ENCODE results near the gene EGFL7.

The EGFL7 gene

DNA sequence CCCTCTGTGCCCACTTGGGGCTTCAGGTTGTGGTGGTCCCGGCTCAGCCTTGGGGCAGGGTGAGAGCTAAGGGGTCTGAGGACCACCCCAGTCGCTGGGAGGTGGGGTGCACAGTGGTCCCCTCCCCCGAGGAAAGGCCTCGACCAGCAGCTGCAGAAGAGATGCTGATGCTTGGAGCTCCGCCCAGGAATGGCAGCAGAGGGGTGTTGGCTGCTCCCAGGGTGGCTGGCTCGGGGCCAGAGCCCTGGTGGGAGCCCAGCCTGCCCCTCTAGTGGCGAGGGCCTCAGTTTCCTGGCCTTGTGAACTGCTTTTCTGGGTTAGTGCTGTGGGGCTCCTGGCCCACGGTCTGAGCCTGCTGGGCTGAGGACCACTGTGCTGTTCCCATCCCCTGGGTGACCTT lies 50.8 kb downstream of the EGFL7 start:
- CTCF ChIA-PET: interaction anchor here (0.8 to 1.7 kb wide), 3 partner anchors 13 to 316 kb away, joined by 3 to 5 read pairs (median 4); no protein-coding TSS in a partner anchor
- Mint-ChIP-seq H3K9me3 (no peaks in the 10 kb centered on the region), H3K27ac (no peak overlapping the region), H3K4me3 (no peak overlapping the region), H3K36me3 (no peaks in the 10 kb centered on the region), H3K27me3 (peaks cover 75% of the 10 kb centered on the region), H3K4me1 (peaks cover 4% of the 10 kb centered on the region)
- DNase-seq: no peak

DNA sequence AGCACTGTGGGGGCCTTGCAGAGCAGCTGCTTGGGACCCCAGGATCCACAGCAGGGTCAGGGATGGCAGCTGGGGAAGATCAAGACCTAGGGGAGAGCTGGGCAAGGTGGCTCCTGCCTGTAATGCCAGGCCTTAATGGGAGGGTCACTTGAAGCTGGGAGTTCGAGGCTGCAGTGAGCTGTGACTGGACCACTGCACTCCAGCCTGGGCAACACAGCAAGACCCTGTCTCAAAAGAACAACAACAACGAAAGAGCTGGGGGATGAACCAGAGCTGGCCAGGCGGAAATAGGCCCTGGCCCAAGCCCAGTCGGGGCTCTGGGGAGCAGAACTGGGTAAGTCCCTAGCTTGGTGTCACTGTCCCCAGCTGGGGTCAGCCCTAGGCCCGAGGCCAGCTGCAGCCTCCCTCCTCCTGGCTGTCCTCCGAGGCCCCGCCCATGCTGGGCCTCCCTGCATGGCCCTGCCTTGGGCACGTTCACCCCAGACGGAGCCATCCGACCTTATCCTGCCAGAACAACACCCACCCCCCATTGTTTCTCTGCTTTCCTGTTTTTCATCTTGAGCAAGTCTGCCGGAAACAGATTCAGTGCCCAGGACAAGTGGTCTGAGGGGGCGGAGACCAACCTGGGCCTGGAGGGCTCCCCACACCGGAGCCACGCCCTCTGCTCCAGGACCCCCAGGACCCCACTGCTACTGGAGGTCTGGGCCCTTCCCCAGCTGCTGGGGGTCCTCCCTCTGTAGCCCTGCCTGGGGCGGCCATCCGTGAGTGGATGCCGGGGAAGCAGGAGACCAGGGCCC lies 51.6 kb downstream of the EGFL7 start:
- no peak for DNase-seq
- CTCF ChIA-PET: interaction anchor here (1.3 to 1.7 kb wide), 2 partner anchors 12 to 315 kb away, joined by 3 to 5 read pairs; no protein-coding TSS in a partner anchor
- H3K9me3 Mint-ChIP-seq: no peaks in the 10 kb centered on the region
- no peak overlapping the region for H3K4me3 Mint-ChIP-seq
- no peaks in the 10 kb centered on the region for H3K36me3 Mint-ChIP-seq
- peaks cover 68% of the 10 kb centered on the region for H3K27me3 Mint-ChIP-seq
- H3K27ac Mint-ChIP-seq: no peak overlapping the region
- H3K4me1 Mint-ChIP-seq: peaks cover 4% of the 10 kb centered on the region

DNA sequence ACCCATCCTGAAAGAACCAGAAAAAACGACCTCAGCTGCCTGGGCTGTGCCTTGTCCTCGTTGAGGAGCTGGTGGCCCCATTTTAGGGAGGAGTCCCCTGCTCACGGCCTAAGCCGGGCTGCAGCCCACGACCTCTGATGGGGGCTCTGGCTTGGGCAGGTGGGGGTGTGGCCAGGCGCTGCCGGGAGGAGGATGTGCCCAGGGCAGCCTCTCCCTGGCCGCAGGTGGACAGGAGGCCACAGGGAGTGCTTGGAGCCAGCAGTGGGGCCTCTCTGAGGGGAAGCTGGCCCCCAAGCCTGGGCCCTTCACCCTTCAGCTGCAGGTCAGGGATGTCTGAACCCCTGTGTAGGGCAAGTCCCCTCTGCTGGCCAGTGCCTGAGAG lies 52.2 kb downstream of the EGFL7 start:
- no peak for DNase-seq
- Mint-ChIP-seq H3K36me3 (no peaks in the 10 kb centered on the region), H3K9me3 (no peaks in the 10 kb centered on the region), H3K27ac (no peak overlapping the region), H3K4me1 (peaks cover 4% of the 10 kb centered on the region), H3K27me3 (peaks cover 62% of the 10 kb centered on the region), H3K4me3 (no peak overlapping the region)
- CTCF ChIA-PET: interaction anchor here (1.1 to 1.7 kb wide), 2 partner anchors 12 to 15 kb away, joined by 4 to 5 read pairs; no protein-coding TSS in a partner anchor

DNA sequence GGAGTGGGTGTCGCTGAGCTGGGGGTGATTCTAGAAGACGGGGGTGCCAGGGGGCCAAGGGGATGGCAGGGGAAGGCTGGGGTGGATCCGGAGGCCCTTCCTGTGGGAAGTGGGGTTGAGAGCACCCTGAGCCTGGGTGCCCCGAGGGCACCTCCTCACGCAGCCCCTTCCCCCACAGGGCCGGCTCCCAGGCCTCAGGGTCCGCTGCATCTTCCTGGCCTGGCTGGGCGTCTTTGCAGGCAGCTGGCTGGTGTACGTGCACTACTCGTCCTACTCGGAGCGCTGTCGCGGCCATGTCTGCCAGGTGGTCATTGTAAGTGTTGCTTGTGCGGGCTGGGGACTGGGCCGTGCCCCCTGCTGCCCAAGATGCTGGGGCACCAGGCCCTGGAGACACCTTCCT lies 54.7 kb downstream of the EGFL7 start:
- CTCF ChIA-PET: interaction anchor here (3.4 kb wide), 1 partner anchor 11 kb away, joined by 13 read pairs; no protein-coding TSS in a partner anchor
- H3K36me3 Mint-ChIP-seq: peaks cover 3% of the 10 kb centered on the region
- H3K27me3 Mint-ChIP-seq: peaks cover 41% of the 10 kb centered on the region
- no peak overlapping the region for H3K4me3 Mint-ChIP-seq
- H3K27ac Mint-ChIP-seq: no peak overlapping the region
- H3K9me3 Mint-ChIP-seq: no peaks in the 10 kb centered on the region
- no peaks in the 10 kb centered on the region for H3K4me1 Mint-ChIP-seq
- DNase-seq: no peak

DNA sequence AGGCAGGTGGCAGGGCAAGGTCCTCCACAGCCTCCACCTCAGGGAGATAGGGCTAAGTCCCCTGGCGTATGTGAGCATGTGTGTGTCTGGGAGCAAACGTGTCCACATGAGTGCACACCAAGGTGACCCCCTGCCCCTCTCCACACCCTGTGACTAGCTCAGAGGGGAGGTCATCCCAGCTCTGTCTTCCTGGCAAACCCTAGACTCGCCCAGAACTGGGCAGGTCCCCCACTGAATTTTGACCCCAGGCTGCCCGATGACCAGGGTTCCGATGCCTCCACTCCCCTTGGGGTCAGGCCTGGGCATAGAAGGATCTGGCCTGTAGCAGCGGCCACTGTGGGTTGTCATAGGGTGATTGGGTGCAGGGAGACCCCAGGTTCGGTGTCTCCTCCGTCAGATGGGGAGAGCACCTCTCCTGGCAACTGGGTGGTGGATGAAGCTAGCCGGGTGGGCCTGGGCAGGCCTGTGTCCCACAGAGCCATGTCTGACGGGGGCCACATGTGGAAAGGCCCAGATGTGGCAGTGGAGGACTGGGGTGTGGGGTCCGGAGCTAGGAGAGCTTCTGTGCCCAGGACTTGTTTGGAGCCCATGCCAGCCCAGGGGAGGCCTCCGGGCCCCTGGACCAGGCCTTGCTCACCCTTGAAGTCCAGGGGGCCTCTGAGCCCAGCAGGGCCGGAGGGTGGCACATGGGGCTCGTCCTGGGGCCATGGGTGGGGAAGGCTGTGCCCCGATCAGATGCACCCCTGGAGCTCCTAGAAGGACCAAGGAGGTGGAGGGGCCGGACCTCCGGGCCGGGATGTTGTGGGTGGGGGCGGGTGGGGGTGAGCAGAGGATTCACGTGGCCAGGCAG lies 55.9 kb downstream of the EGFL7 start:
- Mint-ChIP-seq H3K4me3 (no peak overlapping the region), H3K4me1 (peaks cover under 1% of the 10 kb centered on the region), H3K9me3 (no peaks in the 10 kb centered on the region), H3K36me3 (peaks cover 4% of the 10 kb centered on the region), H3K27me3 (peaks cover 30% of the 10 kb centered on the region), H3K27ac (no peak overlapping the region)
- DNase-seq: no peak
- CTCF ChIA-PET: interaction anchor here (0.9 to 3.4 kb wide), 2 partner anchors 10 to 231 kb away, joined by 3 to 13 read pairs; no protein-coding TSS in a partner anchor

DNA sequence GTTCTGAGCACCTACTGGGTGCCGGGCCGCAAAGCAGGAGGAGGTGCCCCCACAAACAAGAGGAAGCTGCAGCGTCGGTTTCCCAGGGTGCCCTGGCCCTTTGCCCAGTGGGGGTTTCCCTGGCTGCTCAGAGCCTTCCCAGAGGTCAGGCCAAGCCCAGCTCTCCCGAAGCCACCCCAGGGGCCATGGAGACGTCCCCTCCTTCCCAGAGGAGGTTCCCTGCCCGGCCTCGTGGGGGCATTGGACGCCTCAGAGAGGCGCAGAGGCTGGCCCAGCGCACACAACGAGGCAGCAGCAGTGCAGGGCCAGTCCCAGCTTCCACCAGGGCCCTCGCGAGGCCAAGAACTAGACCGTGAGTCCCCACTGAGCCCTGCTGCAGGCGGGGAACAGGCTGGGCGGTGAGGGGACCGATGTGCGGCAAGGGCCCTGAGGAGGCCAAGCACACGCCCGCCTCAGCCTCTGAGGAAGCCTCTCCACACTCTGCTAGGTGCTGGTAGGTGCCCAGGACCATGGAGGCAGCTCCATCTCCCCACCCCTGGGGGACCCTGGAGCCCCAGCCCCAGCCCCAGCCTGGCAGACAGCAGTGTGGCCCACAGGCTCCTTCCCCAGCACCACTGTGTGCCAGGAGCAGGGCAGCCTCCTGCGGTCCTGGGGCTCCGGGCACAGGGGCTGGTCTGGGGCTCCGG lies 56.6 kb downstream of the EGFL7 start:
- Mint-ChIP-seq H3K36me3 (peaks cover 11% of the 10 kb centered on the region), H3K4me3 (no peak overlapping the region), H3K27ac (no peak overlapping the region), H3K9me3 (no peaks in the 10 kb centered on the region), H3K4me1 (peaks cover 5% of the 10 kb centered on the region), H3K27me3 (peaks cover 23% of the 10 kb centered on the region)
- no peak for DNase-seq
- CTCF ChIA-PET: interaction anchor here (0.9 to 3.4 kb wide), 2 partner anchors 9 to 231 kb away, joined by 3 to 13 read pairs; no protein-coding TSS in a partner anchor

DNA sequence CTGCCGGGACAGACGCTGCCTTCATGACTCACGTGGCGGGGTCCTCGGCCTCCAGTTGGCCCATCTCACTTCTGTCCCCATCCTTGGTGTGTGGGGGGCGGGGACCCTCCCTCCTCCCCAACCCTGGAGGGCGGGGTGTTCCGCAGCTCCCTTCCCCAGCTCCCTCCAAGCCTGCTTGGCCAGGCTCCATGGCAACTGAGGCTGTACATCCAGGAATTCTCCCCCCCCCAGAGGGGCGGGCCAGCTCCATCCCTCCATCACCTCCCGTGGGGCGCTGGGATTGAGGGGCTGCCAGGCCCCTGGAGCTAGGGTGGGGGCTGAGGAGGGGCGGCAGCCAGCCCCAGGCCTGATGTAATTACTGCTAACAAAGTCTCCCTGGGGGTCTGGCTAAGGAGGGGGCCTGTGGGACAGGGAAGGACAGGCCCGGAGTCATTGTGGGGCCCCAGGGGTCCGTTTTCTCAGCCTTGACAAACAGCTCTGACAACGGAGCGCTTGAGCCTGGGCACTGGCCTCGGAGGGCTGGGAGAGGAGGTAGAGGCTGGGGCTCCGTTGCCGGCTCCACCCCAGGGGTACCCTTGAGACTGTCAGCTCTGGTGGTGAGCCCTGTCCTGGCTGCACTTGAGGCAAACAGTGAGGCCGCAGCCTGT lies 57.7 kb downstream of the EGFL7 start:
- H3K4me1 Mint-ChIP-seq: peaks cover 10% of the 10 kb centered on the region
- no peaks in the 10 kb centered on the region for H3K9me3 Mint-ChIP-seq
- peaks cover 17% of the 10 kb centered on the region for H3K36me3 Mint-ChIP-seq
- no peak overlapping the region for H3K4me3 Mint-ChIP-seq
- peaks cover 12% of the 10 kb centered on the region for H3K27me3 Mint-ChIP-seq
- CTCF ChIA-PET: interaction anchor here (3.4 kb wide), 1 partner anchor 8 kb away, joined by 13 read pairs; no protein-coding TSS in a partner anchor
- H3K27ac Mint-ChIP-seq: no peak overlapping the region
- DNase-seq: no peak

DNA sequence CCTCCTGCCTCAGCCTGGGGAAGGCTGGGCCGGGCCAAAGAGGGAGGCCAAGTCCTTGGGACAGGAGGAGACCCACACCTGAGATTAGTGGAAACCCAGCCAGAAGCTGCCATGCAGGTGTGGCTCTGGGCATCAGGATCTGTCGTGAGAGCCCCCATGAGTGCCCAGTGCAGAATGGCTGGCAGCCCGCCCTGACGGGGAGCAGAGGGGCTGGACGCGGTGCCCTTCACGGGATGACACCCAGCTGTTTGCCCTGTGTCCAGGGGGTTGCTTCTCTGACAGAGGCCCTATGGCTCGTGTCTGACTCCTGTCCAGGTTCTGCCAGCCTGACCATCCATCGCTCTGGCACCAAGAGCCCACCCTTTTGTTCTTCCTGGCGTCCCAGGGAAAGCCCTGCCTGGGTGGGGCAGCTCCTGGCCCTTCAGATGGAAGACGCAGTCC lies 58.2 kb downstream of the EGFL7 start:
- H3K27ac Mint-ChIP-seq: no peak overlapping the region

DNA sequence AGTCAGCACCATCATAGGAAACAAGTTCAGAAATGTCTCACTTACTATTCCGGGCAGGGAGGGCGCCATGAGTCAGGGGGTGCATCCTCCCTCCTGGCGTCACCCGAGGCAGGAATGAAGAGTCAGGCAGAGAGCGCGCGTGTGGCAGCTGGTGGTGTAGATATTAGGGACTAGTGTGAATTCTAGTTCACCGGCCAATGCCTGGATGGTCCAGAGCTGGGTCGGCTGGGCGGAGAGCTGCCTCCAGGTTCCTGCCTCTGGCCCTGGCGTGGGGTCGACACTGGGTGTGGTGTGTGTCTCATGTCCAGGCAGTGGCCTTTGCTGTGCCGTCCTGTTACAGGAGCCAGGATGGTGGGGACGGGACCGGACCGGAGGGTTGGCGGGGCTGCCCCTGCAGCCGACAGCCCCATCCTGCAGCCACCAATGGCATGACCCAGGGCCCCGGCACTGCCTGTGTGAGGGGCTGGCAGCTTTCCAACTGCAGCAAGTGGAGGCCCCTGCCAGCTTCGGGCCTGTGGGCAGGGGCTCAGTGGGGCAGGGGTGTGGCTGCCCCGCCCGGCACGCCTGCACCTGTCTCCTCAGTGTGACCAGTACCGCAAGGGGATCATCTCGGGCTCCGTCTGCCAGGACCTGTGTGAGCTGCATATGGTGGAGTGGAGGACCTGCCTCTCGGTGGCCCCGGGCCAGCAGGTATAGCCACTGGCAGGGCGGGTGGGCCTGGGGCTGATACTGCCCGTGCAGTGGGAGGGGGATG lies 58.8 kb downstream of the EGFL7 start:
- H3K27ac Mint-ChIP-seq: no peak overlapping the region
- H3K4me1 Mint-ChIP-seq: peaks cover 22% of the 10 kb centered on the region
- H3K4me3 Mint-ChIP-seq: no peak overlapping the region
- no peak for DNase-seq
- CTCF ChIA-PET: no interaction called here
- peaks cover 3% of the 10 kb centered on the region for H3K27me3 Mint-ChIP-seq
- H3K36me3 Mint-ChIP-seq: peaks cover 27% of the 10 kb centered on the region
- H3K9me3 Mint-ChIP-seq: no peaks in the 10 kb centered on the region

More for the DNA sequence above, 58.2 kb downstream of the EGFL7 start:
- Mint-ChIP-seq H3K4me3 (no peak overlapping the region), H3K4me1 (peaks cover 16% of the 10 kb centered on the region), H3K36me3 (peaks cover 22% of the 10 kb centered on the region), H3K9me3 (no peaks in the 10 kb centered on the region), H3K27me3 (peaks cover 7% of the 10 kb centered on the region)
- no peak for DNase-seq
- CTCF ChIA-PET: interaction anchor here (3.4 kb wide), 1 partner anchor 7 kb away, joined by 13 read pairs; no protein-coding TSS in a partner anchor
